Neural progenitor cell (in vitro differentiated cells): ENCODE measurements around the gene SLC26A6. TPM values are rescaled to one million over a fixed set of nuclear protein-coding genes. Genes with fewer than 3 reads are reported as not detected.

Experiments
- DNase-seq: peaks from one replicate; pipeline ENCODE4 v3.0.0-alpha.2; 2016; ENCODE audit warnings: low spot score
- H2AFZ ChIP-seq: fragments of 200-600 bp; sonication (generic); replicated peaks from 2 replicates; pipeline ENCODE4 v1.6.1; 2016; ENCODE audit warnings: antibody characterized with exemption
- H3F3A ChIP-seq: fragments of 200-600 bp; sonication (generic); 2 replicates; pipeline ENCODE4 v1.6.1; 2016; ENCODE audit warnings: antibody characterized with exemption, low read depth
- H3K27ac ChIP-seq: fragments of 200-600 bp; sonication (generic); 2 replicates; pipeline ENCODE4 v1.5.1; 2016; ENCODE audit warnings: mild to moderate bottlenecking
- H3K27me3 ChIP-seq: fragments of 200-600 bp; sonication (generic); 2 replicates; pipeline ENCODE4 v1.6.1; 2016; ENCODE audit warnings: mild to moderate bottlenecking, moderate library complexity
- H3K36me3 ChIP-seq: fragments of 200-600 bp; sonication (generic); 2 replicates; pipeline ENCODE4 v1.5.1; 2016
- H3K4me1 ChIP-seq: fragments of 200-600 bp; sonication (generic); 2 replicates; pipeline ENCODE4 v1.6.1; 2016; ENCODE audit warnings: mixed run types
- H3K4me2 ChIP-seq: fragments of 200-600 bp; sonication (generic); 2 replicates; pipeline ENCODE4 v1.6.1; 2016
- H3K4me3 ChIP-seq: fragments of 200-600 bp; sonication (generic); 2 replicates; pipeline ENCODE4 v1.5.1; 2016
- H3K79me2 ChIP-seq: fragments of 200-600 bp; sonication (generic); 2 replicates; pipeline ENCODE4 v1.6.1; 2016; ENCODE audit warnings: low read depth
- H3K9ac ChIP-seq: fragments of 200-600 bp; sonication (generic); 2 replicates; pipeline ENCODE4 v1.6.1; 2016
- H3K9me3 ChIP-seq: fragments of 200-600 bp; sonication (generic); 2 replicates; pipeline ENCODE4 v1.5.1; 2016; ENCODE audit warnings: low read depth
- H4K20me1 ChIP-seq: fragments of 200-600 bp; sonication (generic); 2 replicates; pipeline ENCODE4 v1.6.1; 2016; ENCODE audit warnings: low read depth
- H3K27ac Mint-ChIP-seq: 3 replicates; pipeline ENCODE4 v1.8.0; 2021; ENCODE audit warnings: mixed read lengths
- H3K27me3 Mint-ChIP-seq: 2 replicates; pipeline ENCODE4 v1.8.0; 2022; ENCODE audit warnings: low read depth, mild to moderate bottlenecking, inconsistent platforms, moderate library complexity, mixed read lengths; ENCODE audit not compliant: insufficient read depth
- H3K36me3 Mint-ChIP-seq: 3 replicates; pipeline ENCODE4 v1.8.0; 2021; ENCODE audit warnings: mixed read lengths
- H3K4me1 Mint-ChIP-seq: 3 replicates; pipeline ENCODE4 v1.8.0; 2021; ENCODE audit warnings: mixed read lengths
- H3K4me3 Mint-ChIP-seq: 3 replicates; pipeline ENCODE4 v1.8.0; 2021; ENCODE audit warnings: mild to moderate bottlenecking, moderate library complexity, mixed read lengths
- H3K9me3 Mint-ChIP-seq: 3 replicates; pipeline ENCODE4 v1.8.0; 2020; ENCODE audit warnings: mixed read lengths
- CTCF ChIP-seq: fragments of 200-600 bp; sonication (generic); IDR thresholded peaks from 2 replicates; pipeline ENCODE4 v1.5.1; 2017; ENCODE audit warnings: antibody characterized with exemption, mild to moderate bottlenecking
- EZH2 ChIP-seq: fragments of 200-600 bp; sonication (generic); IDR thresholded peaks from 2 replicates; pipeline ENCODE4 v1.6.1; 2017; ENCODE audit warnings: antibody characterized with exemption, mild to moderate bottlenecking, moderate library complexity
- EZH2phosphoT487 ChIP-seq: fragments of 200-600 bp; sonication (generic); IDR thresholded peaks from 2 replicates; pipeline ENCODE4 v1.6.1; 2017; ENCODE audit warnings: antibody characterized with exemption
- total RNA-seq: library from RNA; depleted of rRNA; stranded (reverse); fragments of >200 nt; gene quantifications from 2 replicates; pipeline ENCODE4 v1.2.3, GENCODE V29; 2015; ENCODE audit warnings: low replicate concordance

The SLC26A6 gene
- total RNA-seq, 1 donor from 2014 or later: 42.5 TPM

DNA sequence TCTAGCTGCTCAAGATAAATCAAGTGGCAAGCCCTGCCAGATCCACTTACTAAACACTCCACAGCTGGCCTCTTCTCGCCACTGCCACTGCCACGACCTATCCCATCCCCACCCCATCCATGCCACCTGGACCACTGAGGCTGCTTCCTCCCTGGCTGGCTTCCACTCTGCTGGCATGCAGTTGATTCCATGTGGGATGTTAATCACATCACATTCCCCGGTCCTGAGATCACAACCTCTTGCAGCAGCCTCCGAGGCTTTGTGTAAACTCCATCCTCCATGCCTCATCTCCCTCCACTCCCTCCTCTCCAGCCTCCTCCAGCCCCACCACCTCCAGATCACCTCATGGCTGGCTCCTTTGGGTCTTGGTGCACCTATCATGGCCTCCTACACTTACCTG, 42.8 kb upstream of the SLC26A6 start:
- Histone ChIP-seq H3K4me2 (no peak overlapping the region), H3K4me3 (no peak overlapping the region), H3F3A (no peaks in the 10 kb centered on the region), H3K27me3 (no peaks in the 10 kb centered on the region), H3K4me1 (no peaks in the 10 kb centered on the region), H3K79me2 (peaks cover 4% of the 10 kb centered on the region), H2AFZ (no peak overlapping the region), H3K27ac (no peak overlapping the region), H4K20me1 (peaks cover 6% of the 10 kb centered on the region), H3K9ac (no peak overlapping the region), H3K36me3 (no peaks in the 10 kb centered on the region), H3K9me3 (no peaks in the 10 kb centered on the region)
- no peak overlapping the region for H3K27ac Mint-ChIP-seq
- no peak for TF ChIP-seq EZH2phosphoT487
- TF ChIP-seq EZH2: no peak
- TF ChIP-seq CTCF: no peak
- no peak for DNase-seq
- H3K4me3 Mint-ChIP-seq: no peak overlapping the region
- H3K36me3 Mint-ChIP-seq: peaks cover 40% of the 10 kb centered on the region
- H3K27me3 Mint-ChIP-seq: peaks cover 17% of the 10 kb centered on the region
- no peaks in the 10 kb centered on the region for H3K9me3 Mint-ChIP-seq
- no peaks in the 10 kb centered on the region for H3K4me1 Mint-ChIP-seq

- H3K27ac ChIP-seq: no peak overlapping the region
- no peaks in the 10 kb centered on the region for H3F3A ChIP-seq
- no peaks in the 10 kb centered on the region for H3K4me1 Mint-ChIP-seq
- no peak overlapping the region for H3K4me3 Mint-ChIP-seq
- no peaks in the 10 kb centered on the region for H3K36me3 ChIP-seq
- H3K36me3 Mint-ChIP-seq: peaks cover 31% of the 10 kb centered on the region
- no peak overlapping the region for H3K9ac ChIP-seq
- no peak for DNase-seq
- H2AFZ ChIP-seq: no peak overlapping the region
- H3K27me3 Mint-ChIP-seq: peaks cover 14% of the 10 kb centered on the region
- H3K4me3 ChIP-seq: no peak overlapping the region
- H3K9me3 Mint-ChIP-seq: no peaks in the 10 kb centered on the region
- no peaks in the 10 kb centered on the region for H3K79me2 ChIP-seq
- no peaks in the 10 kb centered on the region for H3K4me1 ChIP-seq
- H3K9me3 ChIP-seq: no peaks in the 10 kb centered on the region
- H3K4me2 ChIP-seq: no peak overlapping the region
- no peaks in the 10 kb centered on the region for H3K27me3 ChIP-seq
- H3K27ac Mint-ChIP-seq: no peak overlapping the region
- peaks cover 3% of the 10 kb centered on the region for H4K20me1 ChIP-seq
- TF ChIP-seq EZH2: no peak
- no peak for TF ChIP-seq CTCF
- TF ChIP-seq EZH2phosphoT487: no peak
Observed at GRCh38 chr3:48674505-48674904, 39.2 kb upstream of the SLC26A6 start.

DNA sequence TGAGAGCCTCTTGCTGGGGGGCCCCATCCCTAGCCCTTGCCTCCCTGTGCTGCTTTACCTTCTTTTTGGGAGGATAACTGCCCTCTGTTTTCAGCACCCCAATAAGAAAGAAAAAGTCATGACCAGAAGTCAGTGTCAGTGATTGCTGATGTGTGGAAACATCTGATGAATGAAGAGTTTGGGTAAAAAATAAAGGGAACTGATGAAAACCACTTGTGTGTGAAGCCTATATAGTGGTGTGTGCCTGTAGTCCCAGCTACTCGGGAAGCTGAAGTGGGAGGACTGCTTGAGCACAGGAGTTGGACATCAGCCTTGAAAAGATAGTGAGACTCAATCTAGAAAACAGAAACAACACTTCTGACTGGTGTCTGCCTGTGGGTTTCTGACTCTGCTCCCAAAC, 37.3 kb upstream of the SLC26A6 start:
- Mint-ChIP-seq H3K36me3 (peaks cover 26% of the 10 kb centered on the region), H3K27ac (no peak overlapping the region), H3K9me3 (no peaks in the 10 kb centered on the region), H3K4me1 (no peaks in the 10 kb centered on the region), H3K4me3 (no peak overlapping the region), H3K27me3 (peaks cover 10% of the 10 kb centered on the region)
- Histone ChIP-seq H2AFZ (no peak overlapping the region), H3K4me2 (no peak overlapping the region), H3K9ac (no peak overlapping the region), H3K27ac (no peak overlapping the region), H3F3A (no peaks in the 10 kb centered on the region), H3K36me3 (peaks cover 6% of the 10 kb centered on the region), H3K79me2 (no peaks in the 10 kb centered on the region), H3K4me1 (no peaks in the 10 kb centered on the region), H4K20me1 (no peaks in the 10 kb centered on the region), H3K4me3 (no peak overlapping the region), H3K9me3 (no peaks in the 10 kb centered on the region), H3K27me3 (no peaks in the 10 kb centered on the region)
- no peak for DNase-seq
- no peak for TF ChIP-seq EZH2phosphoT487
- TF ChIP-seq EZH2: no peak
- no peak for TF ChIP-seq CTCF
